SU-DHL-6 (cell line): ENCODE data around the gene ZNF775.

ENCODE experiments used
- EZH2phosphoT487 ChIP-seq: fragments of 200-600 bp; sonication (generic), shearing (Covaris generic); conservative IDR thresholded peaks from 2 replicates; pipeline ENCODE4 v1.6.1; 2018; ENCODE audit warnings: mild to moderate bottlenecking, antibody characterized with exemption, low read length, moderate library complexity, mixed read lengths
- TF ChIP-seq, protein P1 (sequence below): fragments of 200-600 bp; sonication (generic); IDR thresholded peaks from one replicate; pipeline ENCODE4 v1.5.1; 2017; ENCODE audit warnings: antibody characterized with exemption, mild to moderate bottlenecking, low read length, moderate library complexity; ENCODE audit not compliant: insufficient read depth, poor library complexity, severe bottlenecking

DNA sequence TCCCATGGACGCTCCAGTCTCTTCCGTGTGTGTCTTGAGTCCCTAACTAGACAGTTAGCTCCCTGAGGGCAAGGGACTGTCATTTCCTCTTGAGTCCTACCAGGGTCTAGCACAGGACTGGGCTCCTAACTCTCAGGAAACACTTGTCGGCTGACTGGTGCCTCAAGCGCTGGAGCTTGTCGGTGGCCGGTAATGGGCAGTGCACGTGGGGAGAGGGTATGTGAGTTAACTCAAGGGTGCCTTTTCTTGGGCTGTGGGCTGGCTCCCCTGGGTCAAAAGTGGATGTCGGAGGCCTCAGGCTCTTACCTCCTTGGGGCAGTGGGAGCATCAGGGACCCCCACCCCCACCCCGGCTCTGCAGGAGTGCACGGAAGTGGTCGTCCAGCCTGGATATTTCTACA is 32.9 kb downstream of the ZNF775 start:
- TF ChIP-seq, protein P1, sequence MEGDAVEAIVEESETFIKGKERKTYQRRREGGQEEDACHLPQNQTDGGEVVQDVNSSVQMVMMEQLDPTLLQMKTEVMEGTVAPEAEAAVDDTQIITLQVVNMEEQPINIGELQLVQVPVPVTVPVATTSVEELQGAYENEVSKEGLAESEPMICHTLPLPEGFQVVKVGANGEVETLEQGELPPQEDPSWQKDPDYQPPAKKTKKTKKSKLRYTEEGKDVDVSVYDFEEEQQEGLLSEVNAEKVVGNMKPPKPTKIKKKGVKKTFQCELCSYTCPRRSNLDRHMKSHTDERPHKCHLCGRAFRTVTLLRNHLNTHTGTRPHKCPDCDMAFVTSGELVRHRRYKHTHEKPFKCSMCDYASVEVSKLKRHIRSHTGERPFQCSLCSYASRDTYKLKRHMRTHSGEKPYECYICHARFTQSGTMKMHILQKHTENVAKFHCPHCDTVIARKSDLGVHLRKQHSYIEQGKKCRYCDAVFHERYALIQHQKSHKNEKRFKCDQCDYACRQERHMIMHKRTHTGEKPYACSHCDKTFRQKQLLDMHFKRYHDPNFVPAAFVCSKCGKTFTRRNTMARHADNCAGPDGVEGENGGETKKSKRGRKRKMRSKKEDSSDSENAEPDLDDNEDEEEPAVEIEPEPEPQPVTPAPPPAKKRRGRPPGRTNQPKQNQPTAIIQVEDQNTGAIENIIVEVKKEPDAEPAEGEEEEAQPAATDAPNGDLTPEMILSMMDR, result no peak
- TF ChIP-seq EZH2phosphoT487, result no peak
